Heart right ventricle (tissue), 16 donors: Measurements from ENCODE around the gene C4BPB. TPM values are rescaled to one million over a fixed set of nuclear protein-coding genes. Genes with fewer than 3 reads are reported as not detected.

ENCODE experiments used
- ATAC-seq, 8 donors: fragments of 200-7000 bp; cut with Tn5 transposase; one replicate each; pipeline ENCODE4 v1.9.1; 2020; ENCODE audit warnings: mild to moderate bottlenecking in 8 of 8, moderate library complexity in 8 of 8, moderate number of reproducible peaks in 1 of 8
- DNase-seq, 2 donors: peaks; one replicate each; pipeline ENCODE4 v3.0.0-alpha.2; 2020
- H3K27ac ChIP-seq, 10 donors: fragments of 200-600 bp; sonication (generic) in 2 of 10; one replicate each; pipeline versions ENCODE4 v1.5.0 to v1.8.0; 2020 to 2022; ENCODE audit warnings: mild to moderate bottlenecking in 3 of 10
- H3K27me3 ChIP-seq, 7 donors: fragments of 200-600 bp; one replicate each; pipeline ENCODE4 v1.8.0; 2021 to 2022; ENCODE audit warnings: mild to moderate bottlenecking in 2 of 7
- H3K36me3 ChIP-seq, 9 donors: fragments of 200-600 bp; sonication (generic) in 1 of 9; one replicate each; pipeline versions ENCODE4 v1.5.0 to v1.8.0; 2020 to 2022; ENCODE audit warnings: mild to moderate bottlenecking in 2 of 9
- H3K4me1 ChIP-seq, 9 donors: fragments of 200-600 bp; sonication (generic) in 1 of 9; one replicate each; pipeline versions ENCODE4 v1.5.0 to v1.8.0; 2020 to 2022; ENCODE audit warnings: mild to moderate bottlenecking in 4 of 9
- H3K4me3 ChIP-seq, 10 donors: fragments of 200-600 bp; sonication (generic) in 2 of 10; one replicate each; pipeline versions ENCODE4 v1.5.0 to v1.8.0; 2020 to 2022; ENCODE audit warnings: mild to moderate bottlenecking in 7 of 10, moderate library complexity in 2 of 10
- H3K9me3 ChIP-seq, 11 donors: fragments of 200-600 bp in 10 of 11; sonication (generic) in 2 of 11; one replicate each; pipeline versions ENCODE4 v1.5.0 to v1.8.0; 2013 to 2022; ENCODE audit warnings: mild to moderate bottlenecking in 2 of 11, control low read depth in 1 of 11, moderate library complexity in 1 of 11
- WGBS, 2 donors: extraction: QIAGEN DNeasy Blood & Tissue Kit; methylation state at CpG; one replicate each; pipeline ENCODE4 v1.1.7; 2013; ENCODE audit warnings: inconsistent platforms in 1 of 2; 5-methylcytosine and 5-hydroxymethylcytosine counted together
- intact Hi-C, 10 donors: fragments of 100-400 bp; cut with DNase I; formaldehyde crosslinking; loops; one replicate each; pipeline versions ENCODE4 v1.11.1 to v1.14.2; 2022
- polyA plus RNA-seq, 2 donors: library from polyadenylated mRNA; stranded (reverse); fragments of 200-250 nt; gene quantifications; one replicate each; pipeline ENCODE4 v1.2.3, GENCODE V29; 2013
- total RNA-seq, 10 donors: library from RNA; stranded (reverse); fragmentation: NEBNext Ultra II Directional in 3 of 10; extraction: Animal tissue kit (Norgen Biotek cat#: 25700) in 3 of 10; gene quantifications; one replicate each; pipeline versions ENCODE4 v1.2.1 to v1.2.4, GENCODE V29; 2021 to 2023
- TF ChIP-seq, protein P1 (sequence below), 9 donors: fragments of 200-600 bp; sonication (generic) in 2 of 9; IDR thresholded peaks; one replicate each; pipeline versions ENCODE4 v1.5.0 to v1.8.0; 2021 to 2022; ENCODE audit warnings: antibody characterized with exemption in 9 of 9, mild to moderate bottlenecking in 5 of 9, moderate library complexity in 1 of 9
- donor health status: Arrhythmogenic right ventricular cardiomyopathy.
- donor health status: ischemic (EF 13 %, LVEDD 7.1; RV severe dilation, severe dysfunction).
- donor health status: healthy with polysubstance abuse.
- donor health status: DM: no; HTN: yes; CAD: no.
- donor health status: DM: no; HTN: no; CAD: no.
- donor health status: ischemic (EF 25% LVEDD 6.9; RV normal size, moderate dysfunction).
- donor health status: ischemic (EF 25% LVEDD 5.7; RV mildly dilated, moderate dysfunction).
- donor health status: healthy.
- donor health status: DM: yes; HTN: yes; CAD: no.
- donor health status: Ischemic cardiomyopathy.
- donor health status: ischemic (EF 35%, LVEDD 5.7; RV mildly dilated, moderate dysfunction).
- donor health status: nonischemic (EF 11% LVEDD 7.7; RV severe dilation, severe dysfunction).
- donor health status: DM: yes; HTN: yes; CAD: no.
- donor health status: PGD.
- donor health status: ischemic (EF 29% LVEDD 5.4; RV normal size, mild dysfunction).
- donor health status: nonischemic (EF 23%, LVEDD 6.1; RV moderate dilation, normal function).

The C4BPB gene
- total and polyA plus RNA-seq, 12 donors, result 0.06 to 1.7 (median 0.53) TPM; not detected in 8

DNA sequence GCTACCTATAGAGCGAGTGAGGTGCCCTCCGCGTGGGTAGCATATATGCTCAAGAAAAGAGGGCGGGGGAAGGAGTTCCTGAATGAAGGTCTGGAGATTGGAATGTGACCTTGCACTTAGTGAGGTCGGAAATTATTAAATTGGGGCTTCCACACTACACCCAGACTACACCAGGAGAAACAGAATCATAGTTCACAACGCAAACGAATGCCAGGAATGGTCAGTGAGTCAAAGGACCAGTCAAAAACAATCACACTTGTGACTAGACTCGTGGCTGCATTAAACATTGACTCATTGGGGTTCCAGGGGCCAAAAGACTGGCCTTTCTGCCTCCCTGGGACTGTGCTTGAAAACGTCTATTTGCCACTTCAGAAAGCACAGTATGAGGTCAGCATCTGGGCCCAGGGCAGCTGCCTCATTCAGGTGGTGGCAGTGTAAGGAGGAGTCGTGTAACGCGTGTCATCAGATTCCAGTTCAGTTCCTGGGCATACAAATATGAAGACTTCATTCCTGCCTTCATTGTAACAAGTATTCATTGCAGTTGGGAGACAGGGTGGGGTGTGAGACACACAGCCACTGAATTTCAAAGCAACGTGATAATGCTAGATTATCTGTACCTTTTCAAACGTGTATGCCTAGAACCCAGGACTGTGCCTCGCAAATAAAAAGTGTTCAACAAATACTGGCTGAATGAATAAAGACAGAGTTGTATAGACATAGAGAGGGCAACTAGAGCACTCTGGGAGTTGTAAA lies 37.3 kb upstream of the C4BPB start, which contains the start of gene YOD1:
TSS of gene YOD1 (minus strand) at position 18 of the 753 bp plus-strand sequence. CDS start 178 bp downstream, outside the sequence.
- DNase-seq (no peak), ATAC-seq (peak in 1 of 8 donors; percentile 1)
- Histone ChIP-seq H3K27ac (peak within 1 kb of the TSS; percentile 78 to 94 (median 92)), H3K4me1 (peaks cover 8 to 76% (median 59%) of the 10 kb centered on the region in 9 donors), H3K4me3 (peak within 1 kb of the TSS; percentile 78 to 99 (median 93)), H3K27me3 (no peaks in the 10 kb centered on the region), H3K9me3 (no peaks in the 10 kb centered on the region), H3K36me3 (peaks cover 0 to 32% (median 9%) of the 10 kb centered on the region in 9 donors)
- 49 to 61% methylated on average over 15 of the region's 15 CpGs for WGBS, 2 donors
- intact Hi-C loops, result loop anchor here in 1 of 10 donors (2.0 kb wide), 1 partner anchor 25 kb away; no protein-coding TSS in a partner anchor
- TF ChIP-seq, protein P1, sequence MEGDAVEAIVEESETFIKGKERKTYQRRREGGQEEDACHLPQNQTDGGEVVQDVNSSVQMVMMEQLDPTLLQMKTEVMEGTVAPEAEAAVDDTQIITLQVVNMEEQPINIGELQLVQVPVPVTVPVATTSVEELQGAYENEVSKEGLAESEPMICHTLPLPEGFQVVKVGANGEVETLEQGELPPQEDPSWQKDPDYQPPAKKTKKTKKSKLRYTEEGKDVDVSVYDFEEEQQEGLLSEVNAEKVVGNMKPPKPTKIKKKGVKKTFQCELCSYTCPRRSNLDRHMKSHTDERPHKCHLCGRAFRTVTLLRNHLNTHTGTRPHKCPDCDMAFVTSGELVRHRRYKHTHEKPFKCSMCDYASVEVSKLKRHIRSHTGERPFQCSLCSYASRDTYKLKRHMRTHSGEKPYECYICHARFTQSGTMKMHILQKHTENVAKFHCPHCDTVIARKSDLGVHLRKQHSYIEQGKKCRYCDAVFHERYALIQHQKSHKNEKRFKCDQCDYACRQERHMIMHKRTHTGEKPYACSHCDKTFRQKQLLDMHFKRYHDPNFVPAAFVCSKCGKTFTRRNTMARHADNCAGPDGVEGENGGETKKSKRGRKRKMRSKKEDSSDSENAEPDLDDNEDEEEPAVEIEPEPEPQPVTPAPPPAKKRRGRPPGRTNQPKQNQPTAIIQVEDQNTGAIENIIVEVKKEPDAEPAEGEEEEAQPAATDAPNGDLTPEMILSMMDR (IDR thresholded peaks at IDR 0.05), result no peak

DNA sequence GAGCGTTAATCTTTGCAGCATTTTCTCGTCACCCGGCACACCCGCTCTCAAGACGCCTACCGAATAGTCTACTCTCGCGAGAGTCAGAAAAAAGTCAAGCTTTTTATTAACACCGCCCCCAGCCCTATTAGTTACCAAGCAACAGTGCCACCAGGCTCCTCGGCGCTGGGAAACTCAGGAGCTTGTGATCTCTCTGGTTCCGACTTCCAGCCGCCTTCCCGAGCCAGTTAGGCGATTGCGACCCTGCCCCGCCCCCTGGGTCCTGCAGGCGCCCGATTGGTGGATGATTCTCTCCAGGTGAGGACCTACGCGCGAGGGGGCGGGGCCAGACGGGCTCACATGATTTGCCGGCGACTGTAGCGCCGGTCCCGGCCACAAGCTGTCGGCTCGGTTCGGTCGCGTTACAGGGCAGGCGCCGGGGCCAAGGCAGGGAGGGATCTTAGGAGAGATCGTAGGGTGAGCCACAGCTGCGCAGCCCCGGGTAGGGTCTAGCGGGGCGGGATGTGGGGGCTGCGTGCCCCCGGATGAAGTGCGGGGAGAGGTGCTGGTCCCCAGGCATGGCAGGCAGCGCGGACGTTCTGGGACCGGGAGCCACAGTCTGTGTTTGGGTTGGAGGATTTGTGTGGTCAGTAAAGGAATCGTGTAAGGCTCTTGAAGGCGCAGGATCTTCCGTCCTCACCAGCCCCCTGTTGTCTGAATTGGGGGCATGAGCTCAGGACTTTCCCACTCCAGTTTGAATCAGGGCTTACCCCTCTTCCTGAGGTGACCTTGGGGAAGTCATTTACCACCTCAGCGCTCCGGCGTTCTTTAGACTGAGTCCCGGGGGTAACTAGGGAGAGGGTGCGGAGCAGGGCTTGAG lies 35.5 kb upstream of the C4BPB start, which contains the start of gene PFKFB2:
TSS of gene PFKFB2 (plus strand) at position 365 of the 859 bp plus-strand sequence. CDS start 1,443 bp downstream, outside the sequence.
- H3K36me3 ChIP-seq, result peaks cover 0 to 24% (median 9%) of the 10 kb centered on the region in 9 donors
- H3K27ac ChIP-seq, result peak within 1 kb of the TSS; percentile 76 to 94 (median 93)
- peak; percentile 94 to 96 for DNase-seq
- intact Hi-C loops, result no loop called here
- H3K27me3 ChIP-seq, result no peaks in the 10 kb centered on the region
- peaks cover 10 to 76% (median 41%) of the 10 kb centered on the region in 9 donors for H3K4me1 ChIP-seq
- WGBS, 2 donors, result 2 to 3% methylated on average over 56 of the region's 56 CpGs
- H3K9me3 ChIP-seq, result no peaks in the 10 kb centered on the region
- peak; percentile 82 to 94 (median 92) for ATAC-seq
- peak within 1 kb of the TSS; percentile 43 to 86 (median 70) for H3K4me3 ChIP-seq
- TF ChIP-seq, protein P1 (IDR thresholded peaks at IDR 0.05), result peak in 6 of 9 donors; percentile 7 to 44 (median 26)

DNA sequence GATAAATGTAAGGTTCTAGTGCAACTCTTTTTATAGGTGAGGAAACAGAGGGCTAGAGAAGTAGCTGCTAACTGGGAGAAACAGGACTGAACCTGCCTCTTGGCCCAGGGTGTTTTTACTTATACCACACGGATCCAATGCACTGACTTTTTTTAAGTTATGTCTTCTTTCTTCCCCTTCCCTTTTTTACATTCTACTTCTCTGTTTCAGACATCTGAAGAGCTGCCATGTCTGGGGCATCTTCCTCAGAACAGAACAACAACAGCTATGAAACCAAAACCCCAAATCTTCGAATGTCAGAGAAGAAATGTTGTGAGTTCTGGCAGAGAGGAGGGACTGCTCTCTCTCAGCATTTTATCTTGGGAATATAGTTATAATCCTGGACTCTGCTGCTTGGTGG lies 34.2 kb upstream of the C4BPB start:
- peak overlapping the region in 8 of 10 donors; percentile 86 to 94 (median 93) for H3K27ac ChIP-seq
- 47 to 60% methylated on average over 2 of the region's 2 CpGs for WGBS, 2 donors
- no peaks in the 10 kb centered on the region for H3K9me3 ChIP-seq
- H3K27me3 ChIP-seq, result no peaks in the 10 kb centered on the region
- peaks cover 6 to 75% (median 36%) of the 10 kb centered on the region in 9 donors for H3K4me1 ChIP-seq
- peak overlapping the region in 6 of 10 donors; percentile 3 to 77 (median 30) for H3K4me3 ChIP-seq
- intact Hi-C loops, result no loop called here
- TF ChIP-seq, protein P1 (IDR thresholded peaks at IDR 0.05), result no peak
- ATAC-seq, result no peak
- DNase-seq, result no peak
- H3K36me3 ChIP-seq, result peaks cover 0 to 12% (median 0%) of the 10 kb centered on the region in 9 donors
